ENCODE results near the gene PEMT.

PEMT gene

DNA sequence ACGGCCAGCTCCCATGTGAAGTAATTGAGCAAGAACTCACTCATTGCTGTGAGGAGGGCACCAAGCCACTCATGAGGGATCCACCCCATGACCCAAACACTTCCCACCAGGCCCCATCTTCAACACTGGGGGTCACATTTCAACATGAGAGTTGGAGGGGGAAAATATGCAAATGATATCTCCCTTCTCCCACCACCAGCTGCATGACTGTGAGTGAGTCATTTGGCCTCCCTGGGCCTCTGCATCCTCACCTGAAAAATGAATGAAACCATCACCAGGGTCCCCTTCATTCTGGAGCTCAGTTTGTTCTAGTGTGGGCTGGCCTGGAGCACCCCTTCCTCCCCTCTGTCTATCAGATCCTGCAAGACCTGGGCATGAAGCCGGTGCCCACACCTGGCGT, 121.5 kb downstream of the PEMT start:
- Histone ChIP-seq H3K4me3 (ENCODE audit: severe bottlenecking) (no peak overlapping the region), H3K27ac (ENCODE audit: poor library complexity, severe bottlenecking) (no peak overlapping the region), H3K4me1 (ENCODE audit: insufficient read depth, poor library complexity, severe bottlenecking) (peaks cover 2% of the 10 kb centered on the region), H3K27me3 (ENCODE audit: insufficient read depth, poor library complexity, severe bottlenecking) (no peaks in the 10 kb centered on the region), H3K36me3 (ENCODE audit: low read depth) (no peaks in the 10 kb centered on the region), H3K9me3 (ENCODE audit: severe bottlenecking) (no peaks in the 10 kb centered on the region)
- ATAC-seq (ENCODE audit: low read depth), result no peak
- TF ChIP-seq, protein P1, sequence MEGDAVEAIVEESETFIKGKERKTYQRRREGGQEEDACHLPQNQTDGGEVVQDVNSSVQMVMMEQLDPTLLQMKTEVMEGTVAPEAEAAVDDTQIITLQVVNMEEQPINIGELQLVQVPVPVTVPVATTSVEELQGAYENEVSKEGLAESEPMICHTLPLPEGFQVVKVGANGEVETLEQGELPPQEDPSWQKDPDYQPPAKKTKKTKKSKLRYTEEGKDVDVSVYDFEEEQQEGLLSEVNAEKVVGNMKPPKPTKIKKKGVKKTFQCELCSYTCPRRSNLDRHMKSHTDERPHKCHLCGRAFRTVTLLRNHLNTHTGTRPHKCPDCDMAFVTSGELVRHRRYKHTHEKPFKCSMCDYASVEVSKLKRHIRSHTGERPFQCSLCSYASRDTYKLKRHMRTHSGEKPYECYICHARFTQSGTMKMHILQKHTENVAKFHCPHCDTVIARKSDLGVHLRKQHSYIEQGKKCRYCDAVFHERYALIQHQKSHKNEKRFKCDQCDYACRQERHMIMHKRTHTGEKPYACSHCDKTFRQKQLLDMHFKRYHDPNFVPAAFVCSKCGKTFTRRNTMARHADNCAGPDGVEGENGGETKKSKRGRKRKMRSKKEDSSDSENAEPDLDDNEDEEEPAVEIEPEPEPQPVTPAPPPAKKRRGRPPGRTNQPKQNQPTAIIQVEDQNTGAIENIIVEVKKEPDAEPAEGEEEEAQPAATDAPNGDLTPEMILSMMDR (IDR thresholded peaks at IDR 0.05; ENCODE audit: poor library complexity, severe bottlenecking), result no peak
- no peak for DNase-seq (ENCODE audit: low spot score)

DNA sequence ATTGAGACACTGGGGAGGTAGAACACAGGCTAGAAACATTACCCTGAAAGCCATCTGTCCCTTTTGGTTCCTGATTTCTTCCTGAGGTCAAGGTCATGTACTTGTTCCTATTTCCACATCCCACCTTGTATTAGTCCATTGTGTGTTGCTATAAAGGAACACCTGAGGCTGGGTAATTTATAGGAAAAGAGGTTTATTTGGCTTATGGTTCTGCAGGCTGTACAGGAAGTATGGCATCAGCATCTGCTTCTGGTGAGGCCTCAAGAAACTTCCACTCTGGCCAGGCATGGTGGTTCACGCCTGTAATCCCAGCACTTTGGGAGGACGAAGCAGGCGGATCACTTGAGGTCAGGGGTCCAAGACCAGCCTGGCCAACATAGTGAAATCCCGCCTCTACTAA, 122.2 kb downstream of the PEMT start:
- TF ChIP-seq, protein P1 (IDR thresholded peaks at IDR 0.05; ENCODE audit: poor library complexity, severe bottlenecking), result no peak
- peaks cover 1% of the 10 kb centered on the region for H3K27me3 ChIP-seq (ENCODE audit: insufficient read depth, poor library complexity, severe bottlenecking)
- ATAC-seq (ENCODE audit: low read depth), result no peak

DNA sequence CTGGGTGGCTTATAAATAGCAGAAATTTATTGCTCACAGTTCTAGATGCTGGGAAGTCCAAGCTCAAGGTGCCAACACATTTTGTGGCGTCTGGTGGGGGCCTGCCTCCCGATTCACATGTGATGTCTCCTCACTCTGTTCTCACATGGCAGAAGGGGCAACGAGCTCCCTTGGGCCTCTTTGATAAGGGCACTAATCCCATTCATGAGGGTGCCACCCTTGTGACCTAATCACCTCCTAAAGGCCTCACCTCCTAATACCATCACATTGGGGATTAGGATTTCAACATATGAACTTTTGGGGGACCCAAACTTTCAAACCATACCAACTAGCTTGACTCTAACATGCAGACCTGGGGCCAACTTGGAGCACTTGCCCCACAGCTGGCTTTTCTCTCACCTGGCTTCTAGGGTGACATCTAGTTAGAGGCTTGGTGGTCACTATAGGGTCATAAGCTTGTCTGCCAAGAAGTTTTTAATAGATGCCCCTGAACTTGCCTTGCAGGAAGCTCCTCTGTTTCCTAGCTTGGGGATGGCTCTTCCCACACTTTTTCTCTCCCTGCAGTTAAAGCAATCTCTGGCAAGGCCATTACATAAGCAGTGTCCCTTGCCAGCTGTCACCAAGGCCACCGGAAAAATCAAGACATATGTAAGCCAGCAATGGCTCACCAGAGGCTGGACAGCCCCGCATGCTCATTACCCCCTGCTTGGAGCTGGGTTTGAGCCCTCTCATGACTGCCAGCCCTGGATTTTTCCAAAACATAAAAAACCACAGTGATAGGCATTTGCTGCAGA, 123.1 kb downstream of the PEMT start:
- Histone ChIP-seq H3K27ac (ENCODE audit: poor library complexity, severe bottlenecking) (no peak overlapping the region), H3K27me3 (ENCODE audit: insufficient read depth, poor library complexity, severe bottlenecking) (peaks cover 5% of the 10 kb centered on the region), H3K4me3 (ENCODE audit: severe bottlenecking) (no peak overlapping the region), H3K9me3 (ENCODE audit: severe bottlenecking) (no peaks in the 10 kb centered on the region), H3K4me1 (ENCODE audit: insufficient read depth, poor library complexity, severe bottlenecking) (peaks cover 2% of the 10 kb centered on the region), H3K36me3 (ENCODE audit: low read depth) (no peaks in the 10 kb centered on the region)
- no peak for ATAC-seq (ENCODE audit: low read depth)
- TF ChIP-seq, protein P1 (IDR thresholded peaks at IDR 0.05; ENCODE audit: poor library complexity, severe bottlenecking), result no peak
- no peak for DNase-seq (ENCODE audit: low spot score)

More for the DNA sequence above, 122.2 kb downstream of the PEMT start:
- Histone ChIP-seq H3K27ac (ENCODE audit: poor library complexity, severe bottlenecking) (no peak overlapping the region), H3K4me3 (ENCODE audit: severe bottlenecking) (no peak overlapping the region), H3K9me3 (ENCODE audit: severe bottlenecking) (no peaks in the 10 kb centered on the region), H3K36me3 (ENCODE audit: low read depth) (no peaks in the 10 kb centered on the region), H3K4me1 (ENCODE audit: insufficient read depth, poor library complexity, severe bottlenecking) (peaks cover 2% of the 10 kb centered on the region)
- no peak for DNase-seq (ENCODE audit: low spot score)

DNA sequence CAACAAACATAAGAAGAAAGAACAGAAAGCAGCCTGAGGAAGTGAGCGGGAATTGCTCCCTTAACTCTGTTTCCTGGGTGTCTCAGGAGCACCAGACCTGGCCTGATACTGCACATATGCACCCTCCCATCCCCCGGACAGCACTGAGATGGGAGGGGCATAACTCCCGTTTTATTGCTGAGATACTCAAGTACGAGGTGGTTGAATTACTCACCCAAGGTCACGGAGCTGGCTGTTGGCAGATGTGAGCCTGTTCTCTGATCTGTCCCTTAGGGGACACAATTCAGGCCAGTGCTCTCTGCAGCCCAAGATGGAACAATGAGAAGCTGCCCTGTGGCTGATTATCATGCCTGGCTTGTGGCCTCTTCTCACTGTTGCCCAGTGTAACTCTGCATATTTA, 123.8 kb downstream of the PEMT start:
- no peak overlapping the region for H3K27ac ChIP-seq (ENCODE audit: poor library complexity, severe bottlenecking)
- TF ChIP-seq, protein P1 (IDR thresholded peaks at IDR 0.05; ENCODE audit: poor library complexity, severe bottlenecking), result no peak
- H3K27me3 ChIP-seq (ENCODE audit: insufficient read depth, poor library complexity, severe bottlenecking), result peaks cover 5% of the 10 kb centered on the region
- H3K9me3 ChIP-seq (ENCODE audit: severe bottlenecking), result no peaks in the 10 kb centered on the region
- H3K4me1 ChIP-seq (ENCODE audit: insufficient read depth, poor library complexity, severe bottlenecking), result peaks cover 2% of the 10 kb centered on the region
- H3K36me3 ChIP-seq (ENCODE audit: low read depth), result no peaks in the 10 kb centered on the region
- DNase-seq (ENCODE audit: low spot score) (no peak), ATAC-seq (ENCODE audit: low read depth) (peak; percentile 41; the same call in 1 of the 3 replicates)
- no peak overlapping the region for H3K4me3 ChIP-seq (ENCODE audit: severe bottlenecking)

DNA sequence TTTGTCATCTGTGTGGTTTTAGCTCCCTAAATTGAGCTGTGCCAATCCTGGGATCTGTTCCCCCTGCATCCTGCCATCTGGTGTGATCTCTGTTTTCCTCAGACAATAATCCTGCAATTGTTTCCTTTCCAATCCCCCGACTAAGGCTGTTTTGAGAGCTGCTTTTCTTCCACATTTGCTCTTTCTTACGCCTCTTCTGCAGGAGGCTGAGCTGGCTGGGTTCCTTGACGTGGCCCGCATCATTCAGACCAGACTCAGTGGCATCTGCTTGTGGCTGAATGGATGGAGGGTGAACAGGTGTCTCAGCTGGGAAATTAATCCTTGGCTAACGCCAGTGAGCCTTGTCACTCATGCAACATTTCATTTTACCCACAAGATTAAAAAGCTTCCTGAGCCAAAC, 124.5 kb downstream of the PEMT start:
- Histone ChIP-seq H3K4me3 (ENCODE audit: severe bottlenecking) (no peak overlapping the region), H3K4me1 (ENCODE audit: insufficient read depth, poor library complexity, severe bottlenecking) (peaks cover 2% of the 10 kb centered on the region), H3K27me3 (ENCODE audit: insufficient read depth, poor library complexity, severe bottlenecking) (peaks cover 5% of the 10 kb centered on the region), H3K9me3 (ENCODE audit: severe bottlenecking) (no peaks in the 10 kb centered on the region), H3K27ac (ENCODE audit: poor library complexity, severe bottlenecking) (no peak overlapping the region), H3K36me3 (ENCODE audit: low read depth) (no peaks in the 10 kb centered on the region)
- DNase-seq (ENCODE audit: low spot score) (no peak), ATAC-seq (ENCODE audit: low read depth) (no peak)
- TF ChIP-seq, protein P1 (IDR thresholded peaks at IDR 0.05; ENCODE audit: poor library complexity, severe bottlenecking), result no peak

All from RWPE2 (cell line).